GM18502 (cell line): ENCODE measurements around the gene IDNK.
"Not testable (repeated sequence)": the region's sequence is repeated elsewhere in the genome, so short reads cannot be mapped to it uniquely, and the experiment has no call there.

Experiments
- ATAC-seq: cut with Tn5 transposase; IDR thresholded peaks from one replicate; pipeline ENCODE4 v1.9.1; 2021; ENCODE audit warnings: mild to moderate bottlenecking; ENCODE audit not compliant: unreplicated experiment, poor library complexity

The IDNK gene

DNA sequence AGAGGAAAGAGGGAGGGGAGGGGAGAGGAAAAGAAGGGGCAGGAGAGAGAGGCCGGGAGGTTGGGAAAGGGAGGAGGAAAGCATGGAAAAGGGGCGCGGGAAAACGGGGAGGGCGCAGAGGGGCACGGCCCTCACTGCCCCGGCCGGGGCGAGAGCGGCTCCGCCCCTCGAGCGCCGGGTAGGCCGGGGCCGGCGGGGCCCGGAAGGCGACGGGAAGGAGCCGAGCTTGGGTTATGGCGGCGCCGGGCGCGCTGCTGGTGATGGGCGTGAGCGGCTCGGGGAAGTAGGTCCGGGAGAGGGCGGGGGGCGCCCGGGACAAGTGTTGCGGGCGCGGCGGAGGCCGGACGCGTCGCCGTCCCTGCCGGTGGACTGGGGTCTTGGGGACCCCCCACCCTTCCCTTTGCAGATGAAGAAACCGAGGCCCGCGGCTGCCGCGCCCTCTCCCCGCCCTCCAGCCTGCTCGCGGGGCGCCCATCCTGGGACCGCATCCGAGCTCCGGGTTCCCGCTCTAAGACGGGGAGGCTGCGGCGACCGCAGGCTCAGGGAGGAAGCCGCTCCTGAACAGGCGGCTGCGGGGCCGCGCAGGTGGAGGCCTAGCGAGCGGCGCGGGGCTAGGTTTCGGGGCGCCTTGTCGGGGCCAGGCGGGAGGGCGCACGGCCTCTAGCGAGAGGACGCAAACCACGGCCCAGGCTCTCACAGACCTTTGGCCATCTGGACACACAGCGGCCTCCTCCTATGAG lies at the start of gene IDNK:
TSS of gene IDNK (plus strand) at position 205 of the 740 bp plus-strand sequence. CDS start at position 234, 29 bp downstream.
- peak; percentile 87 for ATAC-seq

GRCh38 chr9:83574482-83574881 lies 48.5 kb upstream of the IDNK start:
- no peak for ATAC-seq

GRCh38 chr9:83582029-83582428 lies 40.9 kb upstream of the IDNK start:
- ATAC-seq: no peak

GRCh38 chr9:83583151-83584014 lies 39.6 kb upstream of the IDNK start:
- peak; percentile 91 for ATAC-seq

GRCh38 chr9:83584995-83585394 lies 37.9 kb upstream of the IDNK start:
- ATAC-seq: no peak

- no peak for ATAC-seq
Observed at GRCh38 chr9:83588256-83588655, 34.7 kb upstream of the IDNK start.

GRCh38 chr9:83596899-83597504 lies 25.9 kb upstream of the IDNK start:
- ATAC-seq: peak; percentile 65

GRCh38 chr9:83598487-83598886 lies 24.5 kb upstream of the IDNK start:
- no peak for ATAC-seq

DNA sequence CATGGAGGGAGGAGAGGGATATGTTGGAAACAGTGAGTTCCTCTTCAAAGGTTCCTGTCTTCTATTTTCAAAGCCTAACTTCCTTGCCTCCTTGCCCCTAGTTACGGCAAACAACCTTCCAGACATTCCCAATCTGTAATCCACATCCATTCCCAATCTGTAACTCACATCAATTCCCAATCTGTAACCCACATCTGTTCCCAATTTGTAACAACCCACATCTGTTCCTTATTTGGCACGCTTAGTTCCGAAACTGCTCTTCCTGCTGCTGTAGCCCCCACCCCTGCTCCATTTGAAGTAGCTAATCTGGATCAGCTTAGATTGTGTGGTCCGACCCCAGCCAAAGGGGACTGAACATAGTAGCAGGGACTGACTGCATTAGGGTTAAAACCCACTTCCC lies 23.9 kb upstream of the IDNK start:
- ATAC-seq: no peak

- ATAC-seq: no peak
Observed at GRCh38 chr9:83601463-83601862, 21.5 kb upstream of the IDNK start.

- not testable (repeated sequence) for ATAC-seq
Observed at GRCh38 chr9:83607620-83608019, 15.3 kb upstream of the IDNK start.

- ATAC-seq: not testable (repeated sequence)
Observed at GRCh38 chr9:83613298-83613697, 9.6 kb upstream of the IDNK start.

DNA sequence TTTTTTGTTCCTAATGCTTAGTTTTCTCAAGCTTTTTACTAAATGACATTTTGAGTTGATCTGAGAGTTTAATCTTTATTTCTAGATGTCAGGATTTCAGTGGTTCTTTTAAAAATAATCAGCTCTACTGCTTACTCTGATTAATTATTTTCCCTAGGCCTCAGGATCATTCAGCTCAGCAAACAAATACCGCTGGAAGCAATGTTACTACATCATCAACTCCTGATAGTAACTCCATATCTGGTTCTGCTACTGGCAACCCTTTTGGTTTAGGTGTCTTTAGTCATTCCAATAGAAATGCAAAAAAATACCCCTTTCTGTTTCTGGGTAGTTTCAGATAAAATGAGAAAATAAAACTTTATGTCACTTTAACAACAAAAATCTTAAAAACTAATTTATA lies 5.6 kb upstream of the IDNK start:
- ATAC-seq: no peak

- ATAC-seq: no peak
Observed at GRCh38 chr9:83620841-83621636, 1.9 kb upstream of the IDNK start.

GRCh38 chr9:83622433-83622938 lies 457 bp upstream of the IDNK start:
- peak; percentile 65 for ATAC-seq

- ATAC-seq: peak; percentile 20
Observed at GRCh38 chr9:83623679-83624076, 735 bp downstream of the IDNK start.

GRCh38 chr9:83625178-83625577 lies 2.2 kb downstream of the IDNK start:
- ATAC-seq: no peak

DNA sequence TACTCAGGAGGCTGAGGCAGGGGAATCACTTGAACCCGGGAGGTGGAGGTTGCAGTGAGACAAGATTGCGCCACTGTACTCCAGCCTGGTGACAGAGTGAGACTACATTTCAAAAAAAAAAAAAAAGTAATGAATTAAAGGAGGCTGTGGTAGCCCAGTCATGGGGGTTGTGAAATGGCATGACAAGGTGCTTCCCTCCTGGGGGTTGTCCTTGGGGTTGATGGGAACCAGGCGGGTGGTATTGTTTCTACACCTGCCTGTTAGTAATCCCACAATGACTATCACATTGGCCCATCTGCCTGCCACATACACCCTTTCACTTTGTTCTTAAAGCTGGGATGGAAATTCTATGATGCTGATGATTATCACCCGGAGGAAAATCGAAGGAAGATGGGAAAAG lies 5.6 kb downstream of the IDNK start:
- no peak for ATAC-seq

DNA sequence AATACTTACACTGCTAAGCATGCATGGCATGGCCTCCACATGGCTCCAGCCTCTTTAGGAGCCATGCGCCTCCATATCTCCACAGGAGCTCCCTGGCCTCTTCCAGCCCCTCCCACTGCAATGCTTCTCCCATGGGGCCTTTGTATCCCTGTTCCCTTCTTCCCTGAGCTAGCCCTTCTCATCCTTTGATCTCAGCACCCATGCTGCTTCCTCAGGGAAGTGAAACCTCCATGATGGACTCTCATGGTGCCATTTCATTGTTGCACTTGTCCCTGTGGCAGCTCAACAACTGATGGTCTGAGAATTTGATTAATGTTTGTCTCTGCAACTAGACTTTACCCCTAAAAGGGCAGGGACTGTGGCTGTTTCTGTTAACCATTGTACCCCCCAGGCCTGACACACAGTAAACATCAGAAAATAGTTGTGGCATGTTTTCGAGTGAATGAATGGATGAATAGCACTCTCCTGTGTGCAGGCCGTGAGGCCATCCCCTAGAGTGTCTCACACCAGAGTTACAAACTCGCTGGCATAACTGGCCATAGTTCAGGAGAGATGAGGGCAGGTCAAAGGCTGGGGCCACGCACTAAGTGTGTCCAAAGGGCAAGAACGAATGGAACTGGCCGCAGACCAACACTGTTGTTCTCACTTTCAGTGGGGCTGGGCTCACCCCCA lies 6.6 kb downstream of the IDNK start:
- ATAC-seq: no peak
